HepG2 (cell line): Measurements from ENCODE around the gene TFEB. TPM values are rescaled to one million over a fixed set of nuclear protein-coding genes. Genes with fewer than 3 reads are reported as not detected.

ENCODE experiments used
- ATAC-seq: fragments of 200-7000 bp; cut with Tn5 transposase; 3 replicates; pipeline ENCODE4 v1.9.1; 2020; ENCODE audit warnings: mild to moderate bottlenecking, moderate library complexity
- BruUV-seq: library from RNA; stranded (reverse); fragments of 400-500 nt; replicated peaks from 2 replicates; lab custom pipeline; 2021; lab: Mats Ljungman, UMichigan
- CTCF ChIA-PET: fragments of 300-600 bp; formaldehyde crosslinking; extraction: SDS; loops from one replicate; lab custom pipeline; 2021; ENCODE audit warnings: low total read pairs, inconsistent platforms, low intra/inter-chr PET ratio; lab: Yijun Ruan, JAX
- POLR2A ChIA-PET: fragments of 350-600 bp; sonication (Branson Sonifier 250); formaldehyde crosslinking; loops from one replicate; lab custom pipeline; 2020; ENCODE audit warnings: antibody characterized with exemption, inconsistent platforms; lab: Yijun Ruan, JAX
- DNase-seq: peaks from one replicate; pipeline ENCODE4 v3.0.0-alpha.2; 2015; ENCODE audit warnings: low spot score
- FAIRE-seq: peaks from 3 replicates; lab custom pipeline; 2011; peaks lifted over from hg19 to GRCh38; lab: Jason Lieb, UNC
- H2AFZ ChIP-seq: one replicate; pipeline ENCODE4 v1.6.1; 2011; ENCODE audit warnings: low read length, inconsistent platforms
- H3K27ac ChIP-seq: fragments of 300-600 bp; 3 replicates; pipeline ENCODE4 v1.8.0; 2011; ENCODE audit warnings: mixed run types, mild to moderate bottlenecking, mixed read lengths, low read length, inconsistent platforms; ENCODE audit not compliant: insufficient read depth; ENCODE audit errors: extremely low read length
- H3K27me3 ChIP-seq, 2 experiments: fragments of 200-600 bp in 1 of 2; 2 replicates in 1 of 2; 3 replicates in 1 of 2; pipeline versions ENCODE4 v1.6.0 to v1.8.0; 2011; ENCODE audit warnings: low read length in 2 of 2, mild to moderate bottlenecking in 2 of 2, moderate library complexity in 2 of 2, inconsistent platforms in 1 of 2; ENCODE audit not compliant: insufficient read depth in 2 of 2, control insufficient read depth in 1 of 2
- H3K36me3 ChIP-seq, 2 experiments: fragments of 200-600 bp in 1 of 2; replicated peaks in 1 of 2; 2 replicates in 1 of 2; 3 replicates in 1 of 2; pipeline versions ENCODE4 v1.5.1 to v1.8.0; 2011; ENCODE audit warnings: low read length in 2 of 2, inconsistent platforms in 1 of 2; ENCODE audit not compliant: insufficient read depth in 2 of 2, control insufficient read depth in 1 of 2
- H3K4me1 ChIP-seq: 2 replicates; pipeline ENCODE4 v1.5.1; 2012; ENCODE audit warnings: low read length, inconsistent platforms; ENCODE audit not compliant: insufficient read depth
- H3K4me2 ChIP-seq: 2 replicates; pipeline ENCODE4 v1.6.0; 2011; ENCODE audit warnings: low read depth, low read length, inconsistent platforms
- H3K4me3 ChIP-seq, 3 experiments: fragments of 200-600 bp in 1 of 3; sonication (generic), shearing (Covaris generic) in 1 of 3; replicated peaks in 1 of 3; 2 replicates each; pipeline ENCODE4 v1.5.1; 2011 to 2016; ENCODE audit warnings: low read length in 3 of 3, inconsistent platforms in 2 of 3, low read depth in 2 of 3, mild to moderate bottlenecking in 2 of 3, control low read depth in 1 of 3, mixed read lengths in 1 of 3; ENCODE audit not compliant: insufficient read depth in 1 of 3
- H3K79me2 ChIP-seq: one replicate; pipeline ENCODE4 v1.6.1; 2011; ENCODE audit warnings: low read length, inconsistent platforms; ENCODE audit not compliant: insufficient read depth
- H3K9ac ChIP-seq: 2 replicates; pipeline ENCODE4 v1.6.0; 2011; ENCODE audit warnings: mild to moderate bottlenecking, low read depth, low read length, inconsistent platforms; ENCODE audit not compliant: insufficient read depth
- H3K9me3 ChIP-seq: 2 replicates; pipeline ENCODE4 v1.5.1; 2012; ENCODE audit warnings: mild to moderate bottlenecking, low read length
- H4K20me1 ChIP-seq: 2 replicates; pipeline ENCODE4 v1.6.0; 2011; ENCODE audit warnings: inconsistent platforms, mild to moderate bottlenecking, low read length, moderate library complexity; ENCODE audit not compliant: insufficient read depth
- ERF ChIP-seq: IDR thresholded peaks from 2 replicates; pipeline ENCODE4 v1.6.1; 2018; ENCODE audit warnings: missing biosample characterization, missing genetic modification reagents
- ZBTB40 ChIP-seq, 2 experiments: fragments of 450-650 bp in 1 of 2; sonication (generic) in 1 of 2; formaldehyde crosslinking in 1 of 2; IDR thresholded peaks; 2 replicates each; pipeline versions ENCODE4 v1.6.1 to v1.8.0; 2016 to 2022; ENCODE audit warnings: antibody characterized with exemption in 1 of 2, mild to moderate bottlenecking in 1 of 2, missing genetic modification reagents in 1 of 2
- ZNF280B ChIP-seq: sonication (generic); formaldehyde crosslinking; IDR thresholded peaks from 2 replicates; pipeline ENCODE4 v1.5.0; 2020; ENCODE audit warnings: missing genetic modification reagents, mild to moderate bottlenecking, borderline replicate concordance
- ZNF292 ChIP-seq: sonication (generic); formaldehyde crosslinking; IDR thresholded peaks from 2 replicates; pipeline ENCODE4 v1.8.1; 2022; ENCODE audit warnings: mild to moderate bottlenecking, low read depth, missing genetic modification reagents, borderline replicate concordance
- ZNF496 ChIP-seq: sonication (generic); formaldehyde crosslinking; IDR thresholded peaks from 2 replicates; pipeline ENCODE4 v1.8.1; 2023; ENCODE audit warnings: mild to moderate bottlenecking, moderate library complexity, missing genetic modification reagents; ENCODE audit not compliant: insufficient replicate concordance
- WGBS: methylation state at CpG from one replicate; pipeline ENCODE4 v1.1.6; 2017; ENCODE audit warnings: low lambda C conversion rate; 5-methylcytosine and 5-hydroxymethylcytosine counted together
- in situ Hi-C: cut with HindIII; loops from 2 replicates; pipeline ENCODE4 v1.10.0; 2017; ENCODE audit warnings: low pct_unique_long_range_greater_than_20kb; ENCODE audit not compliant: extremely low pct_ligation_motif_present
- intact Hi-C: fragments of 100-400 bp; cut with micrococcal nuclease; formaldehyde crosslinking; loops from one replicate; pipeline ENCODE4 v1.10.0; 2022; ENCODE audit not compliant: unreplicated experiment
- polyA plus RNA-seq, 8 experiments: library from polyadenylated mRNA; depleted of rRNA in 3 of 8; stranded (reverse) in 7 of 8; unstranded in 1 of 8; fragments of >200 nt; fragmentation: Illumina TruSeq in 4 of 8; extraction: Trizol in 4 of 8; gene quantifications; 2 replicates each; pipeline versions ENCODE4 v1.2.1 to v1.2.3, GENCODE V29; 2011 to 2016; ENCODE audit warnings: low read depth in 4 of 8, missing spikeins in 1 of 8, mixed read lengths in 1 of 8; ENCODE audit not compliant: insufficient read depth in 1 of 8
- total RNA-seq, 5 experiments: library from RNA; depleted of rRNA; stranded (reverse); fragments of >200 nt; fragmentation: Illumina TruSeq; extraction: Trizol; gene quantifications; 2 replicates each; pipeline ENCODE4 v1.2.3, GENCODE V29; 2016; ENCODE audit warnings: low read depth in 1 of 5
- TF ChIP-seq, protein P1 (sequence below): sonication (generic); formaldehyde crosslinking; IDR thresholded peaks from 2 replicates; pipeline ENCODE4 v1.8.0; 2022; ENCODE audit warnings: mild to moderate bottlenecking, missing genetic modification reagents, borderline replicate concordance

Gene TFEB
- total and polyA plus RNA-seq, 2 of the 13 experiments (the other 11 are each of a cell fraction or from before 2014, with no cell fraction given): 13.3 to 18.7 TPM

DNA sequence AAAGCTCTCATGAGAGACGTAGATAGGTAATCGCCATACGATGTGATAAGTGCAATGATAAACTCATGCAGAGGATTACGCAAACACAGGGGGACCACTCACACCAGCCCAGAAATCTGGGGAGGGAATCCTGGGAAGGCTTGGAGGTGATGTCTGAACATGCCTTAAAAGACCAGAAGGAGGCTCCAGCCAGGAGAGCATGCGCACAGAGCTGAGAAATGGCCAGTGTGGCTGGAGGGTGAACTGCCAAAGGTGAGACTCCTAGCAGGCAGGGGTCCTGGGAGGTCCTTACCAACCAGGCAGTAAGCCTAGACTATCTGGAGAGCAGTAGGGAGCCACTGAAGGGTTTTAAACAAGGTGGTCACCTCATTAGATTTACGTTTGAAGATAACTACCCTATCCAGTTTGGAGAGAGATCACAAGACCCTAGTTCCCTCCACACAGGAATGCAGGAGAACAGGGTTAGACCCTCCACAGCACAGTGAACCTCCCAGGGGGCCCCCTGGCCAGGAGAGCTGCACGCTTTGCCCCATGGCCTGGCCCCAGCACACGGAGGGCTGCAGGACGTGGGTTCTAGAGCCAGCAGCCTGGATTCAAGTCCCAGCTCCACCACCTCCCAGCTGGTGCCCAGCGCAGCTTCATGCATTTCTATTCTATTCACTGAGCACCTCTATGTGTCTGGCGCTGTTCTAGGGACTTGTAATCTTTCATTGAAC lies 84.0 kb downstream of the TFEB start:
- Histone ChIP-seq H3K9ac (no peak overlapping the region), H3K4me2 (no peak overlapping the region), H3K9me3 (no peaks in the 10 kb centered on the region), H3K4me1 (peaks cover 11% of the 10 kb centered on the region), H3K27me3 (peaks cover 0 to 33% of the 10 kb centered on the region in 2 experiments; a peak in 4 of 5 replicates), H3K27ac (no peak overlapping the region), H3K36me3 (no peaks in the 10 kb centered on the region), H3K79me2 (no peaks in the 10 kb centered on the region), H3K4me3 (no peak overlapping the region), H4K20me1 (no peaks in the 10 kb centered on the region), H2AFZ (no peak overlapping the region)
- no peak for DNase-seq
- no peak for FAIRE-seq
- WGBS: 61% methylated on average over 11 of the region's 11 CpGs
- intact Hi-C loops (no loop called here), in situ Hi-C loops (no loop called here)
- no TSS peak for BruUV-seq
- CTCF ChIA-PET: no interaction called here
- POLR2A ChIA-PET: no interaction called here
- ATAC-seq: peak; percentile 13; the same call in 2 of the 3 replicates
- TF ChIP-seq ZBTB40 (IDR thresholded peaks at IDR 0.05) (no peak), ZBTB40 (CRISPR knock-in tag; IDR thresholded peaks at IDR 0.05) (no peak), ZNF292 (CRISPR knock-in tag) (no peak), ERF (CRISPR knock-in tag) (no peak), ZNF280B (CRISPR knock-in tag) (no peak), ZNF496 (CRISPR knock-in tag) (no peak)
- TF ChIP-seq, protein P1, sequence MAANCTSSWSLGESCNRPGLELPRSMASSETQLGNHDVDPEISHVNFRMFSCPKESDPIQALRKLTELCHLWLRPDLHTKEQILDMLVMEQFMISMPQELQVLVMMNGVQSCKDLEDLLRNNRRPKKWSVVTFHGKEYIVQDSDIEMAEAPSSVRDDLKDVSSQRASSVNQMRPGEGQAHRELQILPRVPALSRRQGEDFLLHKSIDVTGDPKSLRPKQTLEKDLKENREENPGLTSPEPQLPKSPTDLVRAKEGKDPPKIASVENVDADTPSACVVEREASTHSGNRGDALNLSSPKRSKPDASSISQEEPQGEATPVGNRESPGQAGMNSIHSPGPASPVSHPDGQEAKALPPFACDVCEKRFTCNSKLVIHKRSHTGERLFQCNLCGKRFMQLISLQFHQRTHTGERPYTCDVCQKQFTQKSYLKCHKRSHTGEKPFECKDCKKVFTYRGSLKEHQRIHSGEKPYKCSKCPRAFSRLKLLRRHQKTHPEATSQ (CRISPR knock-in tag): no peak
